Osteocyte (in vitro differentiated cells): Measurements from ENCODE around the gene KLF11. TPM values are rescaled to one million over a fixed set of nuclear protein-coding genes. Genes with fewer than 3 reads are reported as not detected.
"Not testable (repeated sequence)": the region's sequence is repeated elsewhere in the genome, so short reads cannot be mapped to it uniquely, and the experiment has no call there.

Experiments
- DNase-seq: peaks from one replicate; pipeline ENCODE4 v3.0.0; 2021; ENCODE audit warnings: mixed read lengths; ENCODE audit not compliant: unreplicated experiment; ENCODE audit errors: extremely low spot score
- H3K27ac Mint-ChIP-seq: one replicate; pipeline ENCODE4 v1.8.0; 2021; ENCODE audit warnings: mild to moderate bottlenecking, mixed read lengths; ENCODE audit not compliant: unreplicated experiment
- H3K27me3 Mint-ChIP-seq: one replicate; pipeline ENCODE4 v1.8.0; 2021; ENCODE audit warnings: mixed read lengths; ENCODE audit not compliant: unreplicated experiment
- H3K36me3 Mint-ChIP-seq: one replicate; pipeline ENCODE4 v1.8.0; 2021; ENCODE audit warnings: mixed read lengths; ENCODE audit not compliant: unreplicated experiment
- H3K4me1 Mint-ChIP-seq: one replicate; pipeline ENCODE4 v1.8.0; 2021; ENCODE audit warnings: mixed read lengths; ENCODE audit not compliant: unreplicated experiment
- H3K4me3 Mint-ChIP-seq: one replicate; pipeline ENCODE4 v1.8.0; 2021; ENCODE audit warnings: mild to moderate bottlenecking, moderate library complexity, mixed read lengths; ENCODE audit not compliant: unreplicated experiment
- H3K9me3 Mint-ChIP-seq: one replicate; pipeline ENCODE4 v1.8.0; 2021; ENCODE audit warnings: mixed read lengths; ENCODE audit not compliant: unreplicated experiment
- CTCF ChIP-seq: fragments of 200-600 bp; sonication (generic); IDR thresholded peaks from 2 replicates; pipeline ENCODE4 v1.5.0; 2021; ENCODE audit warnings: antibody characterized with exemption, mild to moderate bottlenecking, moderate library complexity
- total RNA-seq: library from RNA; stranded (reverse); gene quantifications from 2 replicates; pipeline ENCODE4 v1.2.1, GENCODE V29; 2021

KLF11 gene
- total RNA-seq, 1 donor from 2014 or later = 17.4 TPM

- no peaks in the 10 kb centered on the region for H3K36me3 Mint-ChIP-seq
- no peaks in the 10 kb centered on the region for H3K27me3 Mint-ChIP-seq
- peak overlapping the region; percentile 54 for H3K27ac Mint-ChIP-seq
- no peak for TF ChIP-seq CTCF
- H3K4me1 Mint-ChIP-seq = peaks cover 20% of the 10 kb centered on the region
- H3K4me3 Mint-ChIP-seq = no peak overlapping the region
- H3K9me3 Mint-ChIP-seq = no peaks in the 10 kb centered on the region
- no peak for DNase-seq
Measured at GRCh38 chr2:10029875-10030223, 13.5 kb upstream of the KLF11 start.

- no peak for DNase-seq
- TF ChIP-seq CTCF = no peak
- Mint-ChIP-seq H3K9me3 (no peaks in the 10 kb centered on the region), H3K27me3 (no peaks in the 10 kb centered on the region), H3K36me3 (no peaks in the 10 kb centered on the region), H3K4me3 (no peak overlapping the region), H3K4me1 (peaks cover 20% of the 10 kb centered on the region), H3K27ac (no peak overlapping the region)
Measured at GRCh38 chr2:10030311-10030736, 13.0 kb upstream of the KLF11 start.

GRCh38 chr2:10030798-10031197 is 12.6 kb upstream of the KLF11 start:
- H3K4me1 Mint-ChIP-seq = peaks cover 25% of the 10 kb centered on the region
- DNase-seq, H3K27me3 Mint-ChIP-seq, H3K4me3 Mint-ChIP-seq, H3K27ac Mint-ChIP-seq, H3K36me3 Mint-ChIP-seq, H3K9me3 Mint-ChIP-seq: not testable (repeated sequence)

- no peak for TF ChIP-seq CTCF
- no peaks in the 10 kb centered on the region for H3K27me3 Mint-ChIP-seq
- no peak for DNase-seq
- H3K9me3 Mint-ChIP-seq = no peaks in the 10 kb centered on the region
- H3K36me3 Mint-ChIP-seq = no peaks in the 10 kb centered on the region
- H3K27ac Mint-ChIP-seq = no peak overlapping the region
- peaks cover 37% of the 10 kb centered on the region for H3K4me1 Mint-ChIP-seq
- H3K4me3 Mint-ChIP-seq = no peak overlapping the region
Measured at GRCh38 chr2:10031886-10032745, 11.2 kb upstream of the KLF11 start.

- TF ChIP-seq CTCF = no peak
- Mint-ChIP-seq H3K9me3 (no peaks in the 10 kb centered on the region), H3K4me1 (peaks cover 37% of the 10 kb centered on the region), H3K27me3 (no peaks in the 10 kb centered on the region), H3K27ac (no peak overlapping the region), H3K36me3 (no peaks in the 10 kb centered on the region), H3K4me3 (no peak overlapping the region)
- no peak for DNase-seq
Measured at GRCh38 chr2:10032746-10033105, 10.6 kb upstream of the KLF11 start.
